ENCODE data around the gene FRA10AC1. TPM values are rescaled to one million over a fixed set of nuclear protein-coding genes. Genes with fewer than 3 reads are reported as not detected.

Gene FRA10AC1
- total RNA-seq, 2 donors from 2014 or later = 20.0 to 23.7 TPM

- ATAC-seq (no peak), DNase-seq (no peak)
- H3K27me3 ChIP-seq = no peaks in the 10 kb centered on the region
- TF ChIP-seq CTCF (IDR thresholded peaks at IDR 0.05) (no peak), POLR2A (IDR thresholded peaks at IDR 0.05) (no peak)
- H3K9me3 ChIP-seq = no peaks in the 10 kb centered on the region
- H3K4me1 ChIP-seq = no peaks in the 10 kb centered on the region
- 19 to 31% methylated on average over 1 of the region's 1 CpG for WGBS, 2 donors
- H3K36me3 ChIP-seq (replicated peaks in 1 of 2; ENCODE audit: insufficient read depth in 1 of 2, low read depth in 2 of 2) = no peaks in the 10 kb centered on the region
- no peak overlapping the region for H3K27ac ChIP-seq
- intact Hi-C loops (cut with DNase I) = no loop called here
- no peak overlapping the region for H3K4me3 ChIP-seq
Measured at GRCh38 chr10:93716766-93717165, 14.4 kb upstream of the FRA10AC1 start.

- no peak for DNase-seq
- Histone ChIP-seq H3K36me3 (replicated peaks in 1 of 2; ENCODE audit: insufficient read depth in 1 of 2, low read depth in 2 of 2) (no peaks in the 10 kb centered on the region), H3K9me3 (no peaks in the 10 kb centered on the region), H3K27me3 (no peaks in the 10 kb centered on the region), H3K4me3 (no peak overlapping the region), H3K4me1 (no peaks in the 10 kb centered on the region), H3K27ac (no peak overlapping the region)
- no peak for TF ChIP-seq POLR2A (IDR thresholded peaks at IDR 0.05)
- no peak for ATAC-seq
- WGBS, 2 donors = 61 to 65% methylated on average over 5 of the region's 5 CpGs
- intact Hi-C loops (cut with DNase I) = no loop called here
Measured at GRCh38 chr10:93715345-93715744, 13.0 kb upstream of the FRA10AC1 start.

- Histone ChIP-seq H3K4me1 (no peaks in the 10 kb centered on the region), H3K9me3 (no peaks in the 10 kb centered on the region), H3K36me3 (replicated peaks in 1 of 2; ENCODE audit: insufficient read depth in 1 of 2, low read depth in 2 of 2) (no peaks in the 10 kb centered on the region), H3K4me3 (no peak overlapping the region), H3K27me3 (no peaks in the 10 kb centered on the region), H3K27ac (no peak overlapping the region)
- WGBS, 2 donors = 56 to 78% methylated on average over 2 of the region's 2 CpGs
- intact Hi-C loops (cut with DNase I) = no loop called here
- no peak for ATAC-seq
- DNase-seq = no peak
- TF ChIP-seq POLR2A (IDR thresholded peaks at IDR 0.05) (no peak), CTCF (IDR thresholded peaks at IDR 0.05) (no peak)
Measured at GRCh38 chr10:93712593-93712992, 10.2 kb upstream of the FRA10AC1 start.

- Histone ChIP-seq H3K4me3 (no peak overlapping the region), H3K27ac (no peak overlapping the region), H3K36me3 (replicated peaks in 1 of 2; ENCODE audit: insufficient read depth in 1 of 2, low read depth in 2 of 2) (no peaks in the 10 kb centered on the region), H3K9me3 (no peaks in the 10 kb centered on the region), H3K4me1 (no peaks in the 10 kb centered on the region), H3K27me3 (no peaks in the 10 kb centered on the region)
- 56 to 67% methylated on average over 3 of the region's 3 CpGs for WGBS, 2 donors
- TF ChIP-seq POLR2A (IDR thresholded peaks at IDR 0.05) (no peak), CTCF (IDR thresholded peaks at IDR 0.05) (no peak)
- intact Hi-C loops (cut with DNase I) = no loop called here
- ATAC-seq = no peak
- DNase-seq = no peak
Measured at GRCh38 chr10:93711891-93712290, 9.5 kb upstream of the FRA10AC1 start.

- no peaks in the 10 kb centered on the region for H3K27me3 ChIP-seq
- DNase-seq (no peak), ATAC-seq (no peak)
- TF ChIP-seq CTCF (IDR thresholded peaks at IDR 0.05) (no peak), POLR2A (IDR thresholded peaks at IDR 0.05) (no peak)
- no peaks in the 10 kb centered on the region for H3K36me3 ChIP-seq (replicated peaks in 1 of 2; ENCODE audit: insufficient read depth in 1 of 2, low read depth in 2 of 2)
- no peak overlapping the region for H3K4me3 ChIP-seq
- WGBS, 2 donors = 52 to 60% methylated on average over 5 of the region's 5 CpGs
- H3K4me1 ChIP-seq = no peaks in the 10 kb centered on the region
- intact Hi-C loops (cut with DNase I) = no loop called here
- no peaks in the 10 kb centered on the region for H3K9me3 ChIP-seq
- no peak overlapping the region for H3K27ac ChIP-seq
Measured at GRCh38 chr10:93710333-93710909, 8.0 kb upstream of the FRA10AC1 start.

All from body of pancreas (tissue), 4 donors.